DND-41 (cell line): ENCODE data around the gene KCNE5.

Source experiments
- CTCF ChIP-seq: IDR thresholded peaks from 2 replicates; pipeline ENCODE4 v1.5.1; 2012; ENCODE audit warnings: borderline replicate concordance, low read length, moderate library complexity, mild to moderate bottlenecking; ENCODE audit not compliant: poor library complexity, severe bottlenecking; ENCODE audit errors: extremely low read depth
- EZH2 ChIP-seq: IDR thresholded peaks from 3 replicates; pipeline ENCODE4 v1.6.1; 2012; ENCODE audit warnings: borderline replicate concordance, low read depth, mild to moderate bottlenecking, moderate library complexity, low read length, inconsistent platforms; ENCODE audit not compliant: severe bottlenecking

DNA sequence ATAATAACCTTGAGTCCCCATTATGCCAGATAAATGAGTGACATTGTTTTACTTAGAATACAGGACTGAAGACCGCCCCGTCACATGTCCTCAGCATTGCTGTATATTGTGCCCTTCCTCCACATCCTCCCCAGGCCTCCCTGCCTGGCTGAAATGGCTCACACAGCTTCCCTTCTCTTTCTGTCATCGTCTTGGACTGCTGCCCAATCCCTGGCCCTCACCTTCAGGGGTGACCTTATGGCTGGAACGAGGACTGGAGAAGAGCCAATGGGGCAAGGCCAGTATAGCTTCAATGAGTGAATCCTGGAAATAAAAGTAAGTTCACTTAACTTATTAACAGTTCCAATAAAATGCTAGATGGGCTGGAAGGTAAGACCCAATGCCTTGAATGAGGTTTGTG is 2.7 kb downstream of the KCNE5 start:
- TF ChIP-seq CTCF (no peak), EZH2 (no peak)
